Loucy (cell line): Measurements from ENCODE around the gene CRTC1.

ENCODE experiments used
- H2AFZ ChIP-seq: fragments of 200-600 bp; sonication (generic); 2 replicates; pipeline ENCODE4 v1.6.0; 2016; ENCODE audit warnings: antibody characterized with exemption, mild to moderate bottlenecking, low read length, moderate library complexity
- H3F3A ChIP-seq: fragments of 200-600 bp; 2 replicates; pipeline ENCODE4 v1.6.0; 2016; ENCODE audit warnings: antibody characterized with exemption, low read depth, mild to moderate bottlenecking
- H3K27me3 ChIP-seq: fragments of 200-600 bp; sonication (generic); 2 replicates; pipeline ENCODE4 v1.6.1; 2014; ENCODE audit warnings: low read length, mild to moderate bottlenecking; ENCODE audit not compliant: insufficient read depth, poor library complexity, severe bottlenecking
- H3K36me3 ChIP-seq: fragments of 200-600 bp; sonication (generic); 2 replicates; pipeline ENCODE4 v1.6.1; 2016; ENCODE audit warnings: low read length; ENCODE audit not compliant: insufficient read depth
- H3K4me1 ChIP-seq: fragments of 200-600 bp; sonication (generic); 2 replicates; pipeline ENCODE4 v1.5.1; 2014; ENCODE audit warnings: low read length, mild to moderate bottlenecking; ENCODE audit not compliant: insufficient read depth, poor library complexity, severe bottlenecking
- H3K4me2 ChIP-seq: fragments of 200-600 bp; sonication (generic); 2 replicates; pipeline ENCODE4 v1.6.0; 2014; ENCODE audit warnings: antibody characterized with exemption, low read length, low read depth, mild to moderate bottlenecking; ENCODE audit not compliant: poor library complexity, severe bottlenecking
- H3K4me3 ChIP-seq: fragments of 200-600 bp; sonication (generic); 2 replicates; pipeline ENCODE4 v1.5.1; 2014; ENCODE audit warnings: low read length, mild to moderate bottlenecking, mixed read lengths; ENCODE audit not compliant: poor library complexity, severe bottlenecking
- H3K79me2 ChIP-seq: fragments of 200-600 bp; sonication (generic); 2 replicates; pipeline ENCODE4 v1.6.1; 2014; ENCODE audit warnings: low read length; ENCODE audit not compliant: insufficient read depth
- H3K9ac ChIP-seq: fragments of 200-600 bp; sonication (generic); 2 replicates; pipeline ENCODE4 v1.6.0; 2014; ENCODE audit warnings: mild to moderate bottlenecking, low read depth, low read length, moderate library complexity; ENCODE audit not compliant: poor library complexity, severe bottlenecking
- H3K9me2 ChIP-seq: fragments of 200-600 bp; sonication (generic); replicated peaks from 2 replicates; pipeline ENCODE4 v1.6.1; 2016; ENCODE audit warnings: low read depth, low read length, mixed read lengths
- H3K9me3 ChIP-seq: fragments of 200-600 bp; sonication (generic); 2 replicates; pipeline ENCODE4 v1.6.1; 2014; ENCODE audit warnings: mild to moderate bottlenecking, antibody characterized with exemption, low read length, low read depth; ENCODE audit not compliant: insufficient read depth
- H4K20me1 ChIP-seq: fragments of 200-600 bp; sonication (generic); 2 replicates; pipeline ENCODE4 v1.6.0; 2014; ENCODE audit warnings: antibody characterized with exemption, low read length, mild to moderate bottlenecking; ENCODE audit not compliant: insufficient read depth, poor library complexity, severe bottlenecking
- CTCF ChIP-seq: fragments of 200-600 bp; sonication (generic); conservative IDR thresholded peaks from 2 replicates; pipeline ENCODE4 v1.5.1; 2014; ENCODE audit warnings: mild to moderate bottlenecking, antibody characterized with exemption, low read length
- EZH2phosphoT487 ChIP-seq: fragments of 200-600 bp; IDR thresholded peaks from 2 replicates; pipeline ENCODE4 v1.6.1; 2018; ENCODE audit warnings: antibody characterized with exemption, mild to moderate bottlenecking, moderate library complexity, borderline replicate concordance

Gene CRTC1

GRCh38 chr19:18795540-18795939 lies 112.1 kb downstream of the CRTC1 start:
- H3K4me1 ChIP-seq = no peaks in the 10 kb centered on the region
- H3K9me2 ChIP-seq = no peaks in the 10 kb centered on the region
- no peak overlapping the region for H3K9ac ChIP-seq
- H3K4me2 ChIP-seq = no peak overlapping the region
- H3K9me3 ChIP-seq = no peaks in the 10 kb centered on the region
- H4K20me1 ChIP-seq = no peaks in the 10 kb centered on the region
- H2AFZ ChIP-seq = no peak overlapping the region
- H3K27me3 ChIP-seq = no peaks in the 10 kb centered on the region
- no peaks in the 10 kb centered on the region for H3F3A ChIP-seq
- TF ChIP-seq CTCF (no peak), EZH2phosphoT487 (no peak)
- H3K79me2 ChIP-seq = no peaks in the 10 kb centered on the region
- no peak overlapping the region for H3K4me3 ChIP-seq
- no peaks in the 10 kb centered on the region for H3K36me3 ChIP-seq

- Histone ChIP-seq H3K79me2 (no peaks in the 10 kb centered on the region), H3K9me2 (no peaks in the 10 kb centered on the region), H3K9ac (no peak overlapping the region), H3K36me3 (no peaks in the 10 kb centered on the region), H3F3A (no peaks in the 10 kb centered on the region), H4K20me1 (no peaks in the 10 kb centered on the region), H3K9me3 (no peaks in the 10 kb centered on the region), H3K4me2 (no peak overlapping the region), H2AFZ (no peak overlapping the region), H3K4me1 (no peaks in the 10 kb centered on the region), H3K27me3 (no peaks in the 10 kb centered on the region), H3K4me3 (no peak overlapping the region)
- TF ChIP-seq CTCF = no peak
- no peak for TF ChIP-seq EZH2phosphoT487
Measured at GRCh38 chr19:18796239-18796638, 112.8 kb downstream of the CRTC1 start.

GRCh38 chr19:18798384-18799352 lies 115.2 kb downstream of the CRTC1 start:
- Histone ChIP-seq H3K27me3 (no peaks in the 10 kb centered on the region), H3K4me1 (no peaks in the 10 kb centered on the region), H2AFZ (no peak overlapping the region), H3F3A (no peaks in the 10 kb centered on the region), H3K9ac (no peak overlapping the region), H3K4me3 (no peak overlapping the region), H3K79me2 (no peaks in the 10 kb centered on the region), H3K9me3 (no peaks in the 10 kb centered on the region), H3K36me3 (no peaks in the 10 kb centered on the region), H3K9me2 (no peaks in the 10 kb centered on the region), H3K4me2 (no peak overlapping the region), H4K20me1 (no peaks in the 10 kb centered on the region)
- TF ChIP-seq EZH2phosphoT487 (no peak), CTCF (no peak)
